ENCODE measurements around the gene DENND4C. TPM values are rescaled to one million over a fixed set of nuclear protein-coding genes. Genes with fewer than 3 reads are reported as not detected.

Gene DENND4C
- total and polyA plus RNA-seq, 2 of the 4 experiments (the other 2 are of a cell fraction), result 9.0 to 32.6 TPM

DNA sequence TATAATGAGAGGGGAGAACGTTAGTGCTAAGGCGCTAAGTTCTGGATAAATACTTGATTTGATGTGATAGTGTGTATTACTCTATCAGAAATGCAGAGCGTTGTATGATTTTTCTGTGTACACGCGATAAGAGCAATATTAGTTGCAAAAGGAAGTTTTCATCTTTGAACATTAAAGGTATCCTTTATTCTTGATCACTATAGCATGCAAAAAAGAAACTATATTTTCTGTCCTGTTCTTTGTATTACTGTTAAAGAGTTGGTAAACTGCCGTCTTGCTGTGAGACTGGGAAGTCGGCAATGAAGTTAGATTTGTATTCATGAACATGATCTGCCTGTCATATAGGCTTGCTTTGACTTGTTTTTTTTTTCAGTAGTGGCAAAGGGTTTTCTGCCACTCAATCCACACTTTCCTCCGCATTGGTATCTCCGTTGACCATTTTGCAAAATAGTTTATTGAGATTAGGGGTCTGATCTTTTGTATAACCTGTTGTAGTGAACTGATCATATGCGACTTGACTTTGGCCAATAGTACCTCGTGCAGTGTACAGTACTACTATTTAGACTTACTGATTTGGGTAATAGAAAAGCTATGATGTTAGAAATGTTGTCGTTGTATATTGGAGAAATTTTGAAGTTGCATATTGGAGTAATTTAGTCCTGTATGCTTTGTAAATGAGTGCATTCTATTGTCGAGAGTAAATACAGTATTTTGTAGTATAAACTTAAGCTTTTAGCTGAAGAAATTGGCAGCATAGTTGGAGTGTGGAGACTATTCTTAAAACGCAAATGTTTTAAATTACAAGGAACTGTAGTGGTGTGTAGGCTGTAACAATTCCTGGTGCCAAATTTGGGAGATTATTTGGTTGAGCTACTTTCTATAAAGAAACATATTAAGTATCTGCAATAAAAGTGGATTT is 1.7 kb downstream of the DENND4C start:
- H3K14ac ChIP-seq (replicated peaks; ENCODE audit: low read depth, low read length), result 0 out of 2 replicates have a peak overlapping the region, but pooled peaks have one; percentile 30
- H3K27ac ChIP-seq (ENCODE audit: insufficient read depth, low read length), result no peak overlapping the region
- H2AFZ ChIP-seq (replicated peaks; ENCODE audit: low read length, poor library complexity), result no peak overlapping the region
- DNase-seq, result peak; percentile 2
- H4K91ac ChIP-seq (ENCODE audit: insufficient read depth, low read depth, low read length), result no peak overlapping the region
- peak overlapping the region; percentile 81 for H3K23ac ChIP-seq (ENCODE audit: low read depth, low read length)
- peak overlapping the region; percentile 88 for H3K4me2 ChIP-seq (ENCODE audit: low read depth, low read length)
- peak overlapping the region; percentile 97 for H3K4me3 ChIP-seq (ENCODE audit: insufficient read depth, low read depth, low read length)
- BruUV-seq (replicated peaks), result TSS peak; percentile 11
- ChIA-PET POLR2A (ENCODE audit: unreplicated experiment) (interaction anchor here (0.6 kb wide), 1 partner anchor 1915 kb away, joined by 3 read pairs; no protein-coding TSS in a partner anchor), CTCF (interaction anchor here (0.5 to 1.0 kb wide), 2 partner anchors 10 to 140 kb away, joined by 3 to 6 read pairs; no protein-coding TSS in a partner anchor)
- 0 out of 2 replicates have a peak overlapping the region, but pooled peaks have one; percentile 14 for H3K4ac ChIP-seq (ENCODE audit: low read depth, low read length)
- no peak overlapping the region for H4K8ac ChIP-seq (ENCODE audit: low read depth in 2 of 2, low read length in 2 of 2)
- no peak overlapping the region for H3K18ac ChIP-seq (ENCODE audit: low read depth, low read length)
- H3K9me3 ChIP-seq (ENCODE audit: control insufficient read depth, insufficient read depth, low read length), result no peaks in the 10 kb centered on the region
- intact Hi-C loops (cut with micrococcal nuclease), result loop anchor here (2.0 kb wide), 2 partner anchors 147 to 225 kb away; no protein-coding TSS in a partner anchor
- ATAC-seq (ENCODE audit: low read depth), result no peak
- no peaks in the 10 kb centered on the region for H3K9me1 ChIP-seq (ENCODE audit: insufficient read depth, low read length)
- H2AK5ac ChIP-seq (ENCODE audit: low read depth, low read length), result no peak overlapping the region
- H2BK15ac ChIP-seq (ENCODE audit: low read depth, low read length), result no peak overlapping the region
- no peak overlapping the region for H2AK9ac ChIP-seq (replicated peaks; ENCODE audit: low read depth, low read length, poor library complexity)
- H3K4me1 ChIP-seq (ENCODE audit: control insufficient read depth, insufficient read depth, low read length), result peaks cover 3% of the 10 kb centered on the region
- peak overlapping the region; percentile 96 for H3K9ac ChIP-seq (ENCODE audit: low read depth, low read length)
- H3K79me1 ChIP-seq (ENCODE audit: low read depth in 1 of 2, low read length in 2 of 2), result peaks cover 0 to 25% of the 10 kb centered on the region in 2 experiments; a peak in 3 of 4 replicates
- dilution Hi-C loops (cut with HindIII; ENCODE audit: low sequenced_read_pairs, unreplicated experiment), result no loop called here
- H2BK20ac ChIP-seq (ENCODE audit: low read depth, low read length), result no peak overlapping the region
- peak overlapping the region; percentile 93 for H2BK5ac ChIP-seq (ENCODE audit: low read depth, low read length, poor library complexity, severe bottlenecking)
- TF ChIP-seq FOS (IDR thresholded peaks at IDR 0.05; ENCODE audit: low read depth, low read length) (no peak), MXI1 (IDR thresholded peaks at IDR 0.05; ENCODE audit: borderline replicate concordance, low read depth, low read length) (no peak), SMC3 (IDR thresholded peaks at IDR 0.05; ENCODE audit: low read depth, low read length) (no peak), CEBPB (IDR thresholded peaks at IDR 0.05; ENCODE audit: low read depth, low read length) (no peak), CHD1 (IDR thresholded peaks at IDR 0.05; ENCODE audit: low read depth, low read length) (no peak), RAD21 (IDR thresholded peaks at IDR 0.05; ENCODE audit: low read length) (no peak)
- WGBS, 2 experiments (ENCODE audit: extremely low coverage in 2 of 2, insufficient read length in 1 of 2), result 41 to 100% methylated on average over 1 to 2 of the region's 14 CpGs
- peaks cover 24% of the 10 kb centered on the region; the same call in 1 of the 2 replicates for H4K20me1 ChIP-seq (ENCODE audit: insufficient read depth, low read length)
- no peak overlapping the region for H3K56ac ChIP-seq (ENCODE audit: extremely low read depth, insufficient read depth, low read length)
- no peak overlapping the region for H4K5ac ChIP-seq (ENCODE audit: low read depth, low read length)
- H3K36me3 ChIP-seq (ENCODE audit: control insufficient read depth, insufficient read depth, low read length), result peaks cover 2% of the 10 kb centered on the region; the same call in 1 of the 2 replicates
- no peak overlapping the region for H2BK120ac ChIP-seq (ENCODE audit: low read depth, low read length)
- no peaks in the 10 kb centered on the region for H3K27me3 ChIP-seq (ENCODE audit: control insufficient read depth, insufficient read depth, low read length)
- in situ Hi-C loops (cut with MboI; ENCODE audit: low sequenced_read_pairs), result no loop called here

Measured in IMR-90 (cell line).